ENCODE results near the gene PARD6G. TPM values are rescaled to one million over a fixed set of nuclear protein-coding genes. Genes with fewer than 3 reads are reported as not detected.

The PARD6G gene
- total and polyA plus RNA-seq, 2 of the 8 experiments (the other 6 are each of a cell fraction or from before 2014, with no cell fraction given) = 11.3 to 17.9 TPM

DNA sequence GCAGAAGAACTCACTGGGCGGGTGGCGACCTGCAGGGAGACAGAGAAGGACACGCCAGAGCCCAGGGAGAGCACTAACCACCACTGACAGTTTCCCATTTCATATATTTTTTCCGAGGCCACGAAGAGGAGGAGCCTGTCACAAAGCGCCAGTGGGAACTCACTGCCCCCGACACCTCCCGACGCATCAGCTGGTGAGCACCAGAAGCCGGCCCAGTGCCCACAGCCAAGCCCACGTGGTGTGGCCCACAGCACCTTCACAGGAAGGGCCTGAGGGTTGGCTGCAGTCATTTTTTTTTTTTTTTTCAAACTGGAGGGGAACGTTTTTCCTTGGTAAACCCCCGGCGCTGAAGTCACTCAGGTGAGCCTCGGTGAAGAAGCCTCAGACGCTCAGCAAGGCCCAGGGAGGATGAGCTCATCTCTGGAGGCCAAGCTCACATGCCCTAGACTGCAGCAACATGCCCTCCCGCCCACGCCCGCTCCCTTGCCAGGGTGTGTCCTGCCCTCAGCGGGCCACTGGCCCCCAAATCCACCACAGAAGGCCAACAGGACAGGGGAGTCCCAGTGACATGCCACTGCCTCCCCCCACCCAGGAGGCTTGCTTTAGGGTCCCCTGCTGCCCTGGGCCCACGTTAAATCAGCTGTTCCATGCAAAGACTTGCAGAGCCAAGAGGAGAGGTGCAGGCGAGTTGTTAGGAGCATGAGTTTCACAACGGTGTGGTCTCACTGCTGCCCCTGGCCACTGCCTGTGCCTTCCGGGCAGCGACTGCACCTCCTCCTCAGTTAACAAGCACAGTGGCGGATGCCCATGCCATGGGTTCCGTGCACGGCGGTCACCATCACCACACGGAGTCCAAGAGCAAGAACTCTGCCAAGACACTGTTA, 68.1 kb downstream of the PARD6G start:
- peaks cover 0 to 10% (median 3%) of the 10 kb centered on the region in 4 experiments; a peak in 5 of 7 replicates for H3K4me1 ChIP-seq (replicated peaks in 1 of 4; ENCODE audit: control insufficient read depth in 3 of 4, insufficient read depth in 4 of 4, low read length in 3 of 4)
- no peak overlapping the region for H3K14ac ChIP-seq (ENCODE audit: insufficient read length)
- WGBS, 2 experiments (ENCODE audit: extremely low coverage in 1 of 2, insufficient coverage in 1 of 2, insufficient read length in 1 of 2, insufficient replicate concordance in 2 of 2, low coverage in 1 of 2, low lambda C conversion rate in 2 of 2, missing lambda C conversion rate in 1 of 2) = 89% methylated on average over 22 of the region's 30 CpGs; no CpG with 5 or more reads in 1 of the 2 experiments
- H3K9ac ChIP-seq (replicated peaks in 1 of 4; ENCODE audit: extremely low read depth in 1 of 4, low read depth in 3 of 4, low read length in 3 of 4) = no peak overlapping the region
- H3K9me3 ChIP-seq (ENCODE audit: insufficient read depth in 2 of 2, low read depth in 1 of 2, low read length in 1 of 2) = no peaks in the 10 kb centered on the region
- H3K27me3 ChIP-seq (replicated peaks in 1 of 4; ENCODE audit: control insufficient read depth in 3 of 4, extremely low read depth in 1 of 4, insufficient read depth in 3 of 4, low read length in 3 of 4) = no peaks in the 10 kb centered on the region
- H4K91ac ChIP-seq (replicated peaks; ENCODE audit: insufficient read length, low read length) = no peak overlapping the region
- no peak overlapping the region for H4K5ac ChIP-seq (ENCODE audit: insufficient read length, low read depth, low read length)
- H2BK12ac ChIP-seq (ENCODE audit: low read depth, low read length) = no peak overlapping the region
- H4K8ac ChIP-seq (ENCODE audit: extremely low read depth, insufficient read depth, low read length) = no peak overlapping the region
- H3K79me2 ChIP-seq (ENCODE audit: control insufficient read depth in 1 of 2, insufficient read depth in 2 of 2, low read length in 2 of 2) = no peaks in the 10 kb centered on the region
- no peak overlapping the region for H3K4me3 ChIP-seq (ENCODE audit: extremely low read depth in 1 of 4, insufficient read depth in 2 of 4, low read depth in 3 of 4, low read length in 4 of 4)
- H3K56ac ChIP-seq (replicated peaks; ENCODE audit: insufficient read length, low read depth, low read length) = no peak overlapping the region
- CTCF ChIA-PET (ENCODE audit: partially characterized antibody) = interaction anchor here (0.6 to 4.2 kb wide), 14 partner anchors 8 to 81 kb away, joined by 3 to 27 read pairs (median 3); no protein-coding TSS in a partner anchor
- POLR2A ChIA-PET (ENCODE audit: partially characterized antibody) = interaction anchor here (1.9 kb wide), 1 partner anchor 10 kb away, joined by 5 read pairs; no protein-coding TSS in a partner anchor
- DNase-seq (ENCODE audit: low read depth in 1 of 2, low spot score in 2 of 2) (no peak), FAIRE-seq (no peak)
- no peak overlapping the region for H3K4me2 ChIP-seq (ENCODE audit: insufficient read depth in 1 of 2, low read depth in 2 of 2, low read length in 2 of 2)
- no peak overlapping the region for H2BK120ac ChIP-seq (replicated peaks; ENCODE audit: low read depth, low read length)
- no peak overlapping the region for H3K27ac ChIP-seq (ENCODE audit: low read depth, low read length)
- no peak overlapping the region for H2BK15ac ChIP-seq (ENCODE audit: low read length)
- H2AK5ac ChIP-seq (ENCODE audit: low read depth, low read length) = no peak overlapping the region
- TF ChIP-seq JUN (IDR thresholded peaks at IDR 0.05; ENCODE audit: low read depth, low read length) (no peak), SAP30 (IDR thresholded peaks at IDR 0.05; ENCODE audit: insufficient read depth, insufficient replicate concordance, low read length) (no peak), SIX5 (IDR thresholded peaks at IDR 0.05; ENCODE audit: low read depth, low read length) (no peak), GABPA (IDR thresholded peaks at IDR 0.05; ENCODE audit: borderline replicate concordance, insufficient read depth, low read length) (no peak), RXRA (IDR thresholded peaks at IDR 0.05; ENCODE audit: insufficient read depth, low read depth, low read length) (no peak), POU5F1 (IDR thresholded peaks at IDR 0.05; ENCODE audit: low read depth, low read length) (no peak), GTF2F1 (IDR thresholded peaks at IDR 0.05; ENCODE audit: borderline replicate concordance, low read depth, low read length) (no peak), HDAC2 (IDR thresholded peaks at IDR 0.05; ENCODE audit: borderline replicate concordance in 1 of 2, low read depth in 2 of 2, low read length in 2 of 2) (no peak)
- H3K23ac ChIP-seq (ENCODE audit: insufficient read length) = no peak overlapping the region
- peaks cover 7% of the 10 kb centered on the region; the same call in 1 of the 2 replicates for H3K79me1 ChIP-seq (ENCODE audit: low read depth, low read length)
- H3K23me2 ChIP-seq (ENCODE audit: low read depth, low read length) = no peaks in the 10 kb centered on the region; the same call in 1 of the 2 replicates
- H3K36me3 ChIP-seq (ENCODE audit: control insufficient read depth in 2 of 4, insufficient read depth in 4 of 4, low read length in 3 of 4) = no peaks in the 10 kb centered on the region
- H2BK20ac ChIP-seq (ENCODE audit: low read length) = no peak overlapping the region
- H2AFZ ChIP-seq (ENCODE audit: low read length) = no peak overlapping the region
- H4K20me1 ChIP-seq (replicated peaks in 1 of 2; ENCODE audit: control insufficient read depth in 1 of 2, insufficient read depth in 2 of 2, low read length in 2 of 2) = peaks cover 0 to 15% of the 10 kb centered on the region in 2 experiments
- no peak overlapping the region for H3K18ac ChIP-seq (ENCODE audit: extremely low read depth, low read length)
- H2BK5ac ChIP-seq (ENCODE audit: low read depth, low read length) = no peak overlapping the region; the same call in 1 of the 2 replicates
- no peak overlapping the region for H3K4ac ChIP-seq (replicated peaks; ENCODE audit: insufficient read length, low read depth, low read length)

Data from H1 (cell line).